Adrenal gland (tissue), 12 donors: ENCODE measurements around the gene SLC6A18. TPM values are rescaled to one million over a fixed set of nuclear protein-coding genes. Genes with fewer than 3 reads are reported as not detected.
"Not testable (repeated sequence)": the region's sequence is repeated elsewhere in the genome, so short reads cannot be mapped to it uniquely, and the experiment has no call there.

Experiments used
- DNase-seq, 7 donors: peaks; one replicate each; pipeline ENCODE4 v3.0.0-alpha.2; 2019 to 2020
- H3K27ac ChIP-seq, 5 donors: fragments of 200-600 bp; sonication (generic) in 4 of 5; 1 replicate in 3 of 5; 2 replicates in 2 of 5; pipeline versions ENCODE4 v1.5.1 to v1.8.0; 2016 to 2020; ENCODE audit warnings: mild to moderate bottlenecking in 1 of 5
- H3K27me3 ChIP-seq: fragments of 200-600 bp; 2 replicates; pipeline ENCODE4 v1.8.0; 2021
- H3K36me3 ChIP-seq, 2 donors: fragments of 200-600 bp; replicated peaks in 1 of 2; 1 replicate in 1 of 2; 2 replicates in 1 of 2; pipeline versions ENCODE4 v1.5.1 to v1.8.0; 2018 to 2022
- H3K4me1 ChIP-seq, 2 donors: fragments of 200-600 bp; replicated peaks in 1 of 2; 1 replicate in 1 of 2; 2 replicates in 1 of 2; pipeline versions ENCODE4 v1.5.1 to v1.8.0; 2018 to 2021
- H3K4me3 ChIP-seq, 4 donors: fragments of 200-600 bp; sonication (generic) in 3 of 4; one replicate each; pipeline ENCODE4 v1.5.1; 2016 to 2018
- H3K9me3 ChIP-seq, 3 donors: fragments of 200-600 bp; sonication (generic) in 1 of 3; replicated peaks in 1 of 3; 1 replicate in 2 of 3; 2 replicates in 1 of 3; pipeline versions ENCODE4 v1.5.1 to v1.8.0; 2016 to 2021
- POLR2A ChIP-seq, 2 donors: fragments of 450-650 bp; IDR thresholded peaks; one replicate each; pipeline ENCODE4 v1.6.1; 2017; ENCODE audit warnings: antibody characterized with exemption in 2 of 2, mild to moderate bottlenecking in 2 of 2, moderate library complexity in 1 of 2
- WGBS, 4 donors: extraction: QIAGEN DNeasy Blood & Tissue Kit in 2 of 4; methylation state at CpG; one replicate each; pipeline versions ENCODE4 v1.1.5 to v1.1.7; 2013 to 2017; 5-methylcytosine and 5-hydroxymethylcytosine counted together
- intact Hi-C, 2 donors: fragments of 100-400 bp; cut with DNase I; formaldehyde crosslinking; loops; one replicate each; pipeline versions ENCODE4 v1.14.1 to v1.15.0; 2022 to 2023
- polyA plus RNA-seq, 3 donors: library from polyadenylated mRNA; stranded (reverse); fragments of 200-250 nt in 2 of 3; fragments of 350-450 nt in 1 of 3; fragmentation: Illumina TruSeq in 1 of 3; extraction: RNeasy Lipid Tissue Mini Kit (QIAGEN cat#74804) in 1 of 3; gene quantifications; one replicate each; pipeline ENCODE4 v1.2.3, GENCODE V29; 2013 to 2014
- total RNA-seq, 9 donors: library from RNA; depleted of rRNA in 4 of 9; stranded (reverse); fragments of >200 nt in 4 of 9; fragments of 120-200 nt in 1 of 9; fragmentation: NEBNext Ultra II Directional in 1 of 9; extraction: Animal tissue kit (Norgen Biotek cat#: 25700) in 1 of 9; gene quantifications; one replicate each; pipeline versions ENCODE4 v1.1.0 to v1.2.4, GENCODE V29; 2013 to 2023
- TF ChIP-seq, protein P1 (sequence below), 6 experiments: fragments of 450-650 bp in 4 of 6; fragments of 200-600 bp in 2 of 6; sonication (generic) in 1 of 6; IDR thresholded peaks; 1 replicate in 5 of 6; 2 replicates in 1 of 6; pipeline versions ENCODE4 v1.5.1 to v1.8.0; 2016 to 2021; ENCODE audit warnings: antibody characterized with exemption in 6 of 6, mild to moderate bottlenecking in 2 of 6, moderate library complexity in 1 of 6
- donor health status: healthy with polysubstance abuse.
- donor health status: Bipolar disorder and iron deficiency.
- donor health status: DM: yes; HTN: yes; CAD: no.
- donor health status: DM: no; HTN: no; CAD: no.
- donor health status: DM: no; HTN: no; CAD: no.
- donor health status: DM: yes; HTN: yes; CAD: no.

The SLC6A18 gene
- total and polyA plus RNA-seq, 12 donors: not detected

DNA sequence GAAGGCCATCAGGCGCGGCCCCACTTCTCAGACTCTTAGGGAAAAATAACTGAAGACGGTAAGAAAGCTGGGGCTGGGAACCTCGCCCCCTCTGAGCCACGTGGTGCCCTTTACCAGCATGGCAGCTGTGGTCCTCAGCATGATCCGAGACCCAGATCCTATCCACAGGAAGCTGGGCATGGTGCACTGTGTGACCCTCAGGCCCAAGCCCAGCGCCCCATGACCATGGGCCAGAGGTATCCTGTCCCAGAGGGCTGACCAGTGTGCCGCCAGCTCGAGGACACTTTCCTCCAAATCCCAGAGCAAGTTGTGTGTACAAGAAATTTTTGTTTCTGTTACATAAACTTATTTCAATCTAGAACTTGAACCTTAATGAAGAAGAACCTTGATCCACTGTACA, 41.6 kb downstream of the SLC6A18 start:
- no peak for TF ChIP-seq POLR2A (IDR thresholded peaks at IDR 0.05)
- TF ChIP-seq, protein P1, sequence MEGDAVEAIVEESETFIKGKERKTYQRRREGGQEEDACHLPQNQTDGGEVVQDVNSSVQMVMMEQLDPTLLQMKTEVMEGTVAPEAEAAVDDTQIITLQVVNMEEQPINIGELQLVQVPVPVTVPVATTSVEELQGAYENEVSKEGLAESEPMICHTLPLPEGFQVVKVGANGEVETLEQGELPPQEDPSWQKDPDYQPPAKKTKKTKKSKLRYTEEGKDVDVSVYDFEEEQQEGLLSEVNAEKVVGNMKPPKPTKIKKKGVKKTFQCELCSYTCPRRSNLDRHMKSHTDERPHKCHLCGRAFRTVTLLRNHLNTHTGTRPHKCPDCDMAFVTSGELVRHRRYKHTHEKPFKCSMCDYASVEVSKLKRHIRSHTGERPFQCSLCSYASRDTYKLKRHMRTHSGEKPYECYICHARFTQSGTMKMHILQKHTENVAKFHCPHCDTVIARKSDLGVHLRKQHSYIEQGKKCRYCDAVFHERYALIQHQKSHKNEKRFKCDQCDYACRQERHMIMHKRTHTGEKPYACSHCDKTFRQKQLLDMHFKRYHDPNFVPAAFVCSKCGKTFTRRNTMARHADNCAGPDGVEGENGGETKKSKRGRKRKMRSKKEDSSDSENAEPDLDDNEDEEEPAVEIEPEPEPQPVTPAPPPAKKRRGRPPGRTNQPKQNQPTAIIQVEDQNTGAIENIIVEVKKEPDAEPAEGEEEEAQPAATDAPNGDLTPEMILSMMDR (IDR thresholded peaks at IDR 0.05): no peak
- H3K9me3 ChIP-seq: no peaks in the 10 kb centered on the region
- H3K4me3 ChIP-seq: no peak overlapping the region
- H3K27ac ChIP-seq: no peak overlapping the region
- intact Hi-C loops: no loop called here
- H3K36me3 ChIP-seq: no peaks in the 10 kb centered on the region
- no peaks in the 10 kb centered on the region for H3K4me1 ChIP-seq
- WGBS, 4 donors: 78 to 84% (median 82%) methylated on average over 7 to 9 of the region's 9 CpGs
- DNase-seq: no peak
- H3K27me3 ChIP-seq: no peaks in the 10 kb centered on the region

- H3K4me1 ChIP-seq, H3K4me3 ChIP-seq, intact Hi-C loops, DNase-seq, H3K27me3 ChIP-seq, H3K36me3 ChIP-seq, H3K9me3 ChIP-seq, H3K27ac ChIP-seq: not testable (repeated sequence)
- 82 to 94% (median 92%) methylated on average over 5 of the region's 5 CpGs for WGBS, 4 donors
Observed at GRCh38 chr5:1267464-1267863, 42.3 kb downstream of the SLC6A18 start.

- Histone ChIP-seq H3K27me3 (no peaks in the 10 kb centered on the region), H3K36me3 (no peaks in the 10 kb centered on the region), H3K9me3 (no peaks in the 10 kb centered on the region), H3K4me1 (no peaks in the 10 kb centered on the region), H3K4me3 (no peak overlapping the region), H3K27ac (no peak overlapping the region)
- no peak for DNase-seq
- 75 to 93% (median 87%) methylated on average over 3 to 13 of the region's 13 CpGs for WGBS, 4 donors
- intact Hi-C loops: no loop called here
- no peak for TF ChIP-seq POLR2A (IDR thresholded peaks at IDR 0.05)
- TF ChIP-seq, protein P1 (IDR thresholded peaks at IDR 0.05): no peak
Observed at GRCh38 chr5:1268056-1268455, 42.9 kb downstream of the SLC6A18 start.

DNA sequence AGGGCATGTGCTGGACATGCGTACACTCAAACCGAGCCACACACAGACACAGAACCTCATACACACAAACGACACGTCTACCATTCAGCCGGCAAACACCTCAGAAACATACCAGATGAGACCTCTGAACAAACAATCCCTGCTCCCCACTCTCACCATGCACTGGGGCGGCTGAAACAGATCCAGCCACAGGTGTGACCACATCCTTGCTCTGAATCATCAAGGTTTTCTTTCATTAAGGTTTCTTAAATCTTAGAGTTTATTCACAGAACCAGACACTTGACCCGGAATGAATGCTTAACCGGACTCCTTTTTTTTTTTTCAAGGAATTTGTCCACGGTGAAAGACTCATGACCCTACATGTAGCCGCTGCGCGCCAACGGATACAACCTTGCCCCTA, 43.5 kb downstream of the SLC6A18 start:
- WGBS, 4 donors: 84 to 88% (median 85%) methylated on average over 13 of the region's 13 CpGs
- no peak for DNase-seq
- Histone ChIP-seq H3K27me3 (no peaks in the 10 kb centered on the region), H3K36me3 (no peaks in the 10 kb centered on the region), H3K4me3 (no peak overlapping the region), H3K27ac (no peak overlapping the region), H3K4me1 (no peaks in the 10 kb centered on the region), H3K9me3 (no peaks in the 10 kb centered on the region)
- intact Hi-C loops: no loop called here
- no peak for TF ChIP-seq POLR2A (IDR thresholded peaks at IDR 0.05)
- TF ChIP-seq, protein P1 (IDR thresholded peaks at IDR 0.05): no peak

DNA sequence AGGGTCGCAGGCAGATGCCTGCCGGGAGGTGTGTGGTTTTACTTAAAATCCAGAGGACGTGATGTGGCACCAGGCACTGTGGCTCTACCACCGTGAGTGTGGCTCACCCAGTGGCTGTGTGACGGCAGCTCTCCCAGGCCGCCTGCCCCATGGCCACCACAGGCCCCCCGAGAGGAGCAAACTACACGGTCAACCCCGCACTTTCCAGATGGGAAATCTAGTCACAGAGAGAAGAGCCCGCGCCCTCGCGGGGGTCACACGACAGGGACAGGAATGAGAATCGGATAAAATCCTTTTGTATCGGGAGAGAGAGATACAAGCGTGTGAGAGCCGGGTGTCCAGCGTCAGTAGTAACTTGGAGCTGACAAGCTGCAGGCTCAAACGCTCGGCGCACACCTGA, 45.2 kb downstream of the SLC6A18 start:
- no peaks in the 10 kb centered on the region for H3K27me3 ChIP-seq
- H3K4me3 ChIP-seq: no peak overlapping the region
- H3K4me1 ChIP-seq: no peaks in the 10 kb centered on the region
- H3K9me3 ChIP-seq: no peaks in the 10 kb centered on the region
- 83 to 89% (median 89%) methylated on average over 22 of the region's 22 CpGs for WGBS, 4 donors
- DNase-seq: no peak
- intact Hi-C loops: no loop called here
- H3K36me3 ChIP-seq: no peaks in the 10 kb centered on the region
- H3K27ac ChIP-seq: no peak overlapping the region
- no peak for TF ChIP-seq POLR2A (IDR thresholded peaks at IDR 0.05)
- TF ChIP-seq, protein P1 (IDR thresholded peaks at IDR 0.05): no peak
